ENCODE data around the gene HBM. TPM values are rescaled to one million over a fixed set of nuclear protein-coding genes. Genes with fewer than 3 reads are reported as not detected.

The HBM gene
- not detected in 2 replicates for total RNA-seq

GRCh38 chr16:165539-166374, at the start of gene HBM:
Gene HBM (plus strand): TSS chr16:165978. CDS start chr16:165998, 20 bp downstream.

GRCh38 chr16:152141-153128, 13.3 kb upstream of the HBM start, which contains the start of gene HBZ:
Gene HBZ (plus strand): TSS chr16:152644. CDS start chr16:152910, 266 bp downstream.

GRCh38 chr16:172374-172941, 6.7 kb downstream of the HBM start, which contains the start of gene HBA2:
Gene HBA2 (plus strand): TSS chr16:172876. CDS start chr16:172913, 37 bp downstream.

GRCh38 chr16:176477-177382, 11.0 kb downstream of the HBM start, which contains the start of gene HBA1:
Gene HBA1 (plus strand): TSS chr16:176680. CDS start chr16:176717, 37 bp downstream.

GRCh38 chr16:180101-180675, 14.4 kb downstream of the HBM start, which contains the start of gene HBQ1:
Gene HBQ1 (plus strand): TSS chr16:180459. CDS start chr16:180487, 28 bp downstream.

Small RNAs within 50 kb of the gene (small RNA-seq; reads per million reads assigned to genes)
- gene RF00019, result not detected

Other genes with a start within 250 kb of the HBM start
- gene POLR3K, start 112.4 kb upstream of the HBM start, total RNA-seq, result 6.3 and 7.3 TPM in 2 replicates
- gene SNRNP25, start 112.2 kb upstream of the HBM start, total RNA-seq, result 26.7 and 29.0 TPM in 2 replicates
- 26.2 and 26.3 TPM in 2 replicates for gene RHBDF1, start 93.3 kb upstream of the HBM start, total RNA-seq
- 82.7 and 84.4 TPM in 2 replicates for gene MPG, start 87.8 kb upstream of the HBM start, total RNA-seq
- gene NPRL3, start 27.3 kb upstream of the HBM start, total RNA-seq, result 10.1 and 14.4 TPM in 2 replicates
- gene HBZ, start 13.3 kb upstream of the HBM start, total RNA-seq, result not detected in 2 replicates
- not detected in 2 replicates for gene HBA2, start 6.9 kb downstream of the HBM start, total RNA-seq
- gene HBA1, start 10.7 kb downstream of the HBM start, total RNA-seq, result not detected in 2 replicates
- 0.40 TPM in 1 of 2 replicates, not detected in the other for gene HBQ1, start 14.5 kb downstream of the HBM start, total RNA-seq
- gene LUC7L, start 63.5 kb downstream of the HBM start, total RNA-seq, result 67.2 and 67.8 TPM in 2 replicates
- gene FAM234A, start 68.8 kb downstream of the HBM start, total RNA-seq, result 62.6 and 66.9 TPM in 2 replicates
- 3.1 and 3.6 TPM in 2 replicates for gene RGS11, start 110.0 kb downstream of the HBM start, total RNA-seq
- gene ARHGDIG, start 114.6 kb downstream of the HBM start, total RNA-seq, result 0.79 and 1.7 TPM in 2 replicates
- gene PDIA2, start 117.2 kb downstream of the HBM start, total RNA-seq, result 0.29 and 0.66 TPM in 2 replicates
- 19.8 and 20.8 TPM in 2 replicates for gene AXIN1, start 186.7 kb downstream of the HBM start, total RNA-seq
- 85.0 and 90.7 TPM in 2 replicates for gene MRPL28, start 204.6 kb downstream of the HBM start, total RNA-seq
- gene PGAP6, start 216.0 kb downstream of the HBM start, total RNA-seq, result 56.7 and 57.8 TPM in 2 replicates
- 71.9 and 83.6 TPM in 2 replicates for gene NME4, start 231.2 kb downstream of the HBM start, total RNA-seq
- 12.2 and 16.1 TPM in 2 replicates for gene DECR2, start 235.9 kb downstream of the HBM start, total RNA-seq